ENCODE measurements around the gene DLK1. TPM values are rescaled to one million over a fixed set of nuclear protein-coding genes. Genes with fewer than 3 reads are reported as not detected.

Gene DLK1
- total and polyA plus RNA-seq, 2 of the 13 experiments (the other 11 are each of a cell fraction or from before 2014, with no cell fraction given): 95.5 to 312 TPM

- TF ChIP-seq PRDM10 (CRISPR knock-in tag; IDR thresholded peaks at IDR 0.05; ENCODE audit: low read depth) (no peak), TARDBP (CRISPR knock-in tag; IDR thresholded peaks at IDR 0.05) (no peak; the same call in 1 of the 2 replicates), ZNF512 (CRISPR knock-in tag; IDR thresholded peaks at IDR 0.05) (no peak), MATR3 (CRISPR knock-in tag; IDR thresholded peaks at IDR 0.05) (no peak), HBP1 (CRISPR knock-in tag; IDR thresholded peaks at IDR 0.05; ENCODE audit: low read depth) (no peak), ZNF251 (CRISPR knock-in tag; IDR thresholded peaks at IDR 0.05) (no peak), BORCS8-MEF2B (CRISPR knock-in tag; IDR thresholded peaks at IDR 0.05) (no peak), MIER3 (CRISPR knock-in tag; IDR thresholded peaks at IDR 0.05; ENCODE audit: borderline replicate concordance) (no peak; the same call in 1 of the 2 replicates), ELK4 (CRISPR knock-in tag; IDR thresholded peaks at IDR 0.05; ENCODE audit: borderline replicate concordance) (no peak), TFE3 (CRISPR knock-in tag; IDR thresholded peaks at IDR 0.05) (no peak), THYN1 (CRISPR knock-in tag; IDR thresholded peaks at IDR 0.05; ENCODE audit: borderline replicate concordance, low read depth) (no peak), ZSCAN21 (CRISPR knock-in tag; IDR thresholded peaks at IDR 0.05; ENCODE audit: borderline replicate concordance) (no peak; the same call in 1 of the 2 replicates), TCF7L2 (IDR thresholded peaks at IDR 0.05; ENCODE audit: low read depth, low read length) (no peak), CEBPB (IDR thresholded peaks at IDR 0.05; ENCODE audit: borderline replicate concordance, low read depth, low read length) (peak; percentile 47; the same call in 1 of the 2 replicates), CERS6 (CRISPR knock-in tag; IDR thresholded peaks at IDR 0.05) (no peak), NR2F1 (CRISPR knock-in tag; IDR thresholded peaks at IDR 0.05) (no peak)
Observed at GRCh38 chr14:100749967-100750597, 23.4 kb downstream of the DLK1 start (continued).
